ENCODE data around the gene LSM11.

Gene LSM11

GRCh38 chr5:157761690-157762621 is 18.4 kb downstream of the LSM11 start:
- Histone ChIP-seq H2AFZ (ENCODE audit: low read length) (no peak overlapping the region), H3K4me1 (ENCODE audit: insufficient read depth, low read length, poor library complexity, severe bottlenecking) (no peaks in the 10 kb centered on the region), H3K9me2 (replicated peaks; ENCODE audit: low read depth, low read length) (no peaks in the 10 kb centered on the region), H3K4me2 (ENCODE audit: low read depth, low read length, poor library complexity, severe bottlenecking) (no peak overlapping the region), H3K9ac (ENCODE audit: low read depth, low read length, poor library complexity, severe bottlenecking) (no peak overlapping the region), H3K4me3 (ENCODE audit: low read length, poor library complexity, severe bottlenecking) (no peak overlapping the region), H4K20me1 (ENCODE audit: insufficient read depth, low read length, poor library complexity, severe bottlenecking) (no peaks in the 10 kb centered on the region), H3K9me3 (ENCODE audit: insufficient read depth, low read depth, low read length) (no peaks in the 10 kb centered on the region), H3K36me3 (ENCODE audit: insufficient read depth, low read length) (no peaks in the 10 kb centered on the region), H3K79me2 (ENCODE audit: insufficient read depth, low read length) (no peaks in the 10 kb centered on the region), H3K27me3 (ENCODE audit: insufficient read depth, low read length, poor library complexity, severe bottlenecking) (no peaks in the 10 kb centered on the region), H3F3A (ENCODE audit: low read depth) (no peaks in the 10 kb centered on the region)
- TF ChIP-seq, protein P1, sequence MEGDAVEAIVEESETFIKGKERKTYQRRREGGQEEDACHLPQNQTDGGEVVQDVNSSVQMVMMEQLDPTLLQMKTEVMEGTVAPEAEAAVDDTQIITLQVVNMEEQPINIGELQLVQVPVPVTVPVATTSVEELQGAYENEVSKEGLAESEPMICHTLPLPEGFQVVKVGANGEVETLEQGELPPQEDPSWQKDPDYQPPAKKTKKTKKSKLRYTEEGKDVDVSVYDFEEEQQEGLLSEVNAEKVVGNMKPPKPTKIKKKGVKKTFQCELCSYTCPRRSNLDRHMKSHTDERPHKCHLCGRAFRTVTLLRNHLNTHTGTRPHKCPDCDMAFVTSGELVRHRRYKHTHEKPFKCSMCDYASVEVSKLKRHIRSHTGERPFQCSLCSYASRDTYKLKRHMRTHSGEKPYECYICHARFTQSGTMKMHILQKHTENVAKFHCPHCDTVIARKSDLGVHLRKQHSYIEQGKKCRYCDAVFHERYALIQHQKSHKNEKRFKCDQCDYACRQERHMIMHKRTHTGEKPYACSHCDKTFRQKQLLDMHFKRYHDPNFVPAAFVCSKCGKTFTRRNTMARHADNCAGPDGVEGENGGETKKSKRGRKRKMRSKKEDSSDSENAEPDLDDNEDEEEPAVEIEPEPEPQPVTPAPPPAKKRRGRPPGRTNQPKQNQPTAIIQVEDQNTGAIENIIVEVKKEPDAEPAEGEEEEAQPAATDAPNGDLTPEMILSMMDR (conservative IDR thresholded peaks at IDR 0.05; ENCODE audit: low read length), result peak; percentile 65
- no peak for TF ChIP-seq EZH2phosphoT487 (IDR thresholded peaks at IDR 0.05; ENCODE audit: borderline replicate concordance)

- H3K79me2 ChIP-seq (ENCODE audit: insufficient read depth, low read length), result no peaks in the 10 kb centered on the region
- no peaks in the 10 kb centered on the region for H3K36me3 ChIP-seq (ENCODE audit: insufficient read depth, low read length)
- H3K9ac ChIP-seq (ENCODE audit: low read depth, low read length, poor library complexity, severe bottlenecking), result no peak overlapping the region
- H2AFZ ChIP-seq (ENCODE audit: low read length), result no peak overlapping the region
- H3K4me3 ChIP-seq (ENCODE audit: low read length, poor library complexity, severe bottlenecking), result no peak overlapping the region
- no peaks in the 10 kb centered on the region for H3K4me1 ChIP-seq (ENCODE audit: insufficient read depth, low read length, poor library complexity, severe bottlenecking)
- H3K27me3 ChIP-seq (ENCODE audit: insufficient read depth, low read length, poor library complexity, severe bottlenecking), result no peaks in the 10 kb centered on the region
- TF ChIP-seq EZH2phosphoT487 (IDR thresholded peaks at IDR 0.05; ENCODE audit: borderline replicate concordance), result no peak
- TF ChIP-seq, protein P1 (conservative IDR thresholded peaks at IDR 0.05; ENCODE audit: low read length), result no peak
- no peaks in the 10 kb centered on the region for H3K9me2 ChIP-seq (replicated peaks; ENCODE audit: low read depth, low read length)
- no peak overlapping the region for H3K4me2 ChIP-seq (ENCODE audit: low read depth, low read length, poor library complexity, severe bottlenecking)
- H3F3A ChIP-seq (ENCODE audit: low read depth), result no peaks in the 10 kb centered on the region
- H3K9me3 ChIP-seq (ENCODE audit: insufficient read depth, low read depth, low read length), result no peaks in the 10 kb centered on the region
- H4K20me1 ChIP-seq (ENCODE audit: insufficient read depth, low read length, poor library complexity, severe bottlenecking), result no peaks in the 10 kb centered on the region
These were observed 21.0 kb downstream of the LSM11 start for GRCh38 chr5:157764531-157764930.

DNA sequence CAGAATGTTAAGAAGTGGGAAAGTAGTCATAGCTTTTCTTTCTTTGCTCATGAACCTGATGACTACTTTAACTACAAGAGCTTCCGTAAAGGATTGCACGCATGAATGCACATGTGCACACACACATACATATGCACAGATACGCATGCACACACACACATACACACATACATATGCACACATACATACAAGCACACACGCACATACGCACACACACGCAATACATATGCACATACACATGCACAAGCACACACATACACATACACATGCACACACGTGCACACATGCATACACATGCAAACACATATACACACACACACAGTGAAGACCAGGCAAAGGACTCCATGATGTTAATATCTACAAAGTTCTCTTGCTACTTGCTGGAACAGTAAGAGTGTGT is 22.9 kb downstream of the LSM11 start:
- TF ChIP-seq, protein P1 (conservative IDR thresholded peaks at IDR 0.05; ENCODE audit: low read length), result no peak
- no peak for TF ChIP-seq EZH2phosphoT487 (IDR thresholded peaks at IDR 0.05; ENCODE audit: borderline replicate concordance)
- Histone ChIP-seq H3K4me1 (ENCODE audit: insufficient read depth, low read length, poor library complexity, severe bottlenecking) (no peaks in the 10 kb centered on the region), H3K9me3 (ENCODE audit: insufficient read depth, low read depth, low read length) (no peaks in the 10 kb centered on the region), H3F3A (ENCODE audit: low read depth) (no peaks in the 10 kb centered on the region), H3K79me2 (ENCODE audit: insufficient read depth, low read length) (no peaks in the 10 kb centered on the region), H2AFZ (ENCODE audit: low read length) (no peak overlapping the region), H3K36me3 (ENCODE audit: insufficient read depth, low read length) (no peaks in the 10 kb centered on the region), H3K27me3 (ENCODE audit: insufficient read depth, low read length, poor library complexity, severe bottlenecking) (no peaks in the 10 kb centered on the region), H3K9ac (ENCODE audit: low read depth, low read length, poor library complexity, severe bottlenecking) (no peak overlapping the region), H3K4me2 (ENCODE audit: low read depth, low read length, poor library complexity, severe bottlenecking) (no peak overlapping the region), H4K20me1 (ENCODE audit: insufficient read depth, low read length, poor library complexity, severe bottlenecking) (no peaks in the 10 kb centered on the region), H3K9me2 (replicated peaks; ENCODE audit: low read depth, low read length) (no peaks in the 10 kb centered on the region), H3K4me3 (ENCODE audit: low read length, poor library complexity, severe bottlenecking) (no peak overlapping the region)

All from Loucy (cell line).